Common myeloid progenitor, CD34-positive (primary cell): ENCODE measurements around the gene DGUOK.

Source experiments
- CTCF ChIA-PET: fragments of 350-600 bp; sonication (Branson Sonifier 250); formaldehyde crosslinking; loops from one replicate; lab custom pipeline; 2021; ENCODE audit warnings: antibody characterized with exemption; lab: Charles Lee
- POLR2A ChIA-PET: fragments of 350-600 bp; sonication (Branson Sonifier 250); formaldehyde crosslinking; loops from one replicate; lab custom pipeline; 2021; ENCODE audit warnings: antibody characterized with exemption; lab: Charles Lee
- DNase-seq, 3 donors: peaks; one replicate each; pipeline versions ENCODE4 v3.0.0 to v3.0.0-alpha.2; 2013
- H3K27ac ChIP-seq, 2 experiments: 1 replicate in 1 of 2; 2 replicates in 1 of 2; pipeline ENCODE4 v1.7.0; 2013; ENCODE audit warnings: inconsistent platforms in 2 of 2, low read length in 2 of 2, mild to moderate bottlenecking in 2 of 2, low read depth in 1 of 2, moderate library complexity in 1 of 2; ENCODE audit not compliant: severe bottlenecking in 2 of 2, insufficient read depth in 1 of 2, poor library complexity in 1 of 2
- H3K27me3 ChIP-seq, 5 experiments: replicated peaks in 2 of 5; 1 replicate in 3 of 5; 2 replicates in 2 of 5; pipeline versions ENCODE4 v1.6.1 to v1.7.0; 2013; ENCODE audit warnings: low read length in 4 of 5, mild to moderate bottlenecking in 2 of 5, moderate library complexity in 2 of 5, inconsistent platforms in 1 of 5; ENCODE audit not compliant: insufficient read depth in 5 of 5, control insufficient read depth in 4 of 5
- H3K36me3 ChIP-seq, 4 experiments: 1 replicate in 2 of 4; 2 replicates in 2 of 4; pipeline versions ENCODE4 v1.6.1 to v1.7.0; 2013; ENCODE audit warnings: low read length in 3 of 4, control low read depth in 1 of 4, mild to moderate bottlenecking in 1 of 4; ENCODE audit not compliant: control insufficient read depth in 4 of 4, insufficient read depth in 4 of 4
- H3K4me1 ChIP-seq, 4 experiments: 1 replicate in 3 of 4; 2 replicates in 1 of 4; pipeline versions ENCODE4 v1.6.1 to v1.7.1; 2013; ENCODE audit warnings: low read length in 3 of 4, mild to moderate bottlenecking in 3 of 4, control low read depth in 1 of 4, inconsistent platforms in 1 of 4, moderate library complexity in 1 of 4; ENCODE audit not compliant: control insufficient read depth in 4 of 4, insufficient read depth in 4 of 4; ENCODE audit errors: control extremely low read depth in 1 of 4
- H3K4me3 ChIP-seq, 7 experiments: 1 replicate in 4 of 7; 2 replicates in 3 of 7; pipeline versions ENCODE4 v1.5.1 to v1.7.0; 2013; ENCODE audit warnings: mild to moderate bottlenecking in 7 of 7, low read length in 6 of 7, moderate library complexity in 6 of 7, inconsistent platforms in 2 of 7, low read depth in 2 of 7, control low read depth in 1 of 7; ENCODE audit not compliant: insufficient read depth in 4 of 7, control insufficient read depth in 1 of 7; ENCODE audit errors: extremely low read depth in 1 of 7
- H3K9me3 ChIP-seq, 5 experiments: 1 replicate in 4 of 5; 2 replicates in 1 of 5; pipeline versions ENCODE4 v1.6.1 to v1.7.1; 2013; ENCODE audit warnings: low read length in 4 of 5, mild to moderate bottlenecking in 2 of 5, inconsistent platforms in 1 of 5, low read depth in 1 of 5, moderate library complexity in 1 of 5; ENCODE audit not compliant: control insufficient read depth in 4 of 5, insufficient read depth in 2 of 5; ENCODE audit errors: control extremely low read depth in 1 of 5
- WGBS: methylation state at CpG from one replicate; pipeline ENCODE4 v1.1.5; 2013; ENCODE audit not compliant: insufficient coverage; 5-methylcytosine and 5-hydroxymethylcytosine counted together

Gene DGUOK

DNA sequence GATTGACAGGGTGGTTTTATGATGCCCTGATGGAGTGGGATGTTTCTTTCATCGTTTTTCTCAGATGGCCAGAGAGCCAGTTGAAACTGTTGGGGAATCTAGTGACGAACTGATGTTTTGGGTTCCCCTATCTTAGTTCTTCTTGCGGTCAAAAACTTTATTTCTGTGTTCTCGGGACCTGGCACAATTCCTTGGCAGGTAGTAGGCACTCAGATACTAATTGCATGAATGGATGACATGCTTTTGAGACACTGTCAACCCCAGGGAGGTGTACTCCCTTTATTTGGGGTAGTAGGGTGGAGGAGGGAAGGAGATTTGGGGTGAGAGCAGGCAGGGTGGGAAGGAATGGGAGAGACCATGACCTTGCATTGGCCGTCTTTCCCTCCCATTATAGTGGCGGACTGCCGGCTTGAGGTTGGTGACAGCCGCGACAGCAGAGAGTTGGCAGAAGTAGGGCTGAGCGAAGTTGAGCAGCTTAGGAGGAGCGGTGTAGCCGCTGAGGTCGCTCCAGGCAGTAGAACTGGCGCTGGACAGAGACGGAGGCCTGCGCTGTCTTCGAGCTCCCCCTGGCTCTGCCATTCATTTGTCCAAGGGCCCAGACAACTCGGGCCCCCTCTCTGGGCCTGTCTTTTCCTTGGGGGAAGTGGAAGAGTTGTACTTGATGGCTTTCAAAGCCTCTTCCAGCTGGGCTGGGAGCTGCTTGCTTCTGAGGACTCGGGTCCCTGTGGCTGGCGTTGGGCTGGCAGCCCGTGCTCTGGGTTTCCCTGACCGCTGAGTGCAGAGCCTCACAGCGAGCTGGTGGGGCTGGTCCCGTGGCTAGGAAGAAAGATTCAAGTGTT lies 60.6 kb downstream of the DGUOK start:
- DNase-seq: peak; percentile 43 to 71 (median 67)
- H3K36me3 ChIP-seq: peaks cover 0 to 47% (median 11%) of the 10 kb centered on the region in 4 experiments
- H3K27ac ChIP-seq: no peak overlapping the region
- H3K4me1 ChIP-seq: peaks cover 17 to 61% (median 47%) of the 10 kb centered on the region in 4 experiments
- H3K27me3 ChIP-seq: no peaks in the 10 kb centered on the region
- 43% methylated on average over 19 of the region's 24 CpGs for WGBS
- H3K9me3 ChIP-seq: no peaks in the 10 kb centered on the region
- H3K4me3 ChIP-seq: peak overlapping the region in 6 of 7 experiments; percentile 29 to 66 (median 56)
- ChIA-PET CTCF (interaction anchor here (0.9 to 4.0 kb wide), 23 partner anchors 8 to 163 kb away, joined by 3 to 27 read pairs (median 4); no protein-coding TSS in a partner anchor), POLR2A (interaction anchor here (1.2 kb wide), 1 partner anchor 39 kb away, joined by 3 read pairs; no protein-coding TSS in a partner anchor)

DNA sequence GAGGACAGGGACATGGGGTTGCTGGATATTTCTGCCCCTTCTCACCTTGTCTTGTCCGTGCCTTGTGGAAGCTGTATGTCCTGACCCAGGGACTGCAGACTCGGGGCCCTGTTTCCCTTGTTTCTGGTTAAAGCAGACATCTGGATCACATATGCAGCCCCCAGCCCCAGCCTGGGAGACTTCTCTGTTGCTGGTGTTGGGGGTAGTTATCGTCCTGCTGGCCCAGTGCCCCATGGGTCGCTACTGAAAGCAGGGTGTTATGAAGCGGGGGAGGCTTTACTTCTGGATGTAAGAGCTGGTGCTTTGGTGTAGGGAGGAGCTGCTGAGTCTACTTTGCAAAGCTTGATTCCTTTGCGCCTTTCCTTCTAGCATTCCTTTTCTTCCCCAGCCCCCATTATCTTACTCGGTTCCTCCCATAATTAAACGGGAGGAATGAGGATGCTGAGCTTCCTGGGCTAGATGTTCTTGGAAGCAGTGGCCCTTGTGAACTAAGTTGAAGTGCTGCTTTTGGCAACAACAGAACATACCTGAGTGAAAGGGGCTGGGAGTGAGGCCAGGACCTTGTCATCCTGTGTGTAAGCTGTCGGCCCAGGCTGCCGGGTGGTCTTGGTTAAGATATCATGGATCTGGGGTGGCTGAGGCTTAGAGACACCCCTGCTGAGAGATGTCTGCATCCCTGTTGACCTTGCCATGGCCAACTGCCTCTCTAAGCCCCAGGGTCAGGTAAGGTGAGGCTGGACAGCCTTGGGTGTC lies 61.4 kb downstream of the DGUOK start:
- CTCF ChIA-PET: interaction anchor here (0.8 to 4.0 kb wide), 22 partner anchors 9 to 164 kb away, joined by 3 to 27 read pairs (median 4); no protein-coding TSS in a partner anchor
- peaks cover 0 to 50% (median 13%) of the 10 kb centered on the region in 4 experiments for H3K36me3 ChIP-seq
- POLR2A ChIA-PET: no interaction called here
- H3K27me3 ChIP-seq: no peaks in the 10 kb centered on the region
- no peaks in the 10 kb centered on the region for H3K9me3 ChIP-seq
- peaks cover 12 to 55% (median 46%) of the 10 kb centered on the region in 4 experiments for H3K4me1 ChIP-seq
- peak overlapping the region in 6 of 7 experiments; percentile 29 to 66 (median 50) for H3K4me3 ChIP-seq
- H3K27ac ChIP-seq: no peak overlapping the region
- DNase-seq: no peak
- 94% methylated on average over 5 of the region's 10 CpGs for WGBS

DNA sequence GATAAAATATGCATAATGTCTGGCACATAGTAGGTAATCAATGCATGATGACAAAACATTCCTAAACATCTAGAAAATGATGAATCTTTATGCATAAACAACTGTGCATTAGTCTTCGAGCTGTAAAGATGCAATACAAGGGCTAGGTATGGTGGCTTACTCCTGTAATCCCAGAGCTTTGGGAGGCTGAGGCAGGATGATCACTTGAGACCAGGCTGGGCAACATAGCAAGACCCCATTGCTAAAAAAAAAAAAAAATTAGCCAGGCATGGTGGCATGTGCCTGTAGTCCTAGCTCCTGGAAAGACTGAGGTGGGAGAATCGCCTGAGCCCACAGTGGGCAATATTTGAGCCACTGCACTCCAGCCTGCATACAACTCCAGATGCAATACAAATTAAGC lies 63.3 kb downstream of the DGUOK start:
- WGBS: 100% methylated on average over 1 of the region's 2 CpGs

DNA sequence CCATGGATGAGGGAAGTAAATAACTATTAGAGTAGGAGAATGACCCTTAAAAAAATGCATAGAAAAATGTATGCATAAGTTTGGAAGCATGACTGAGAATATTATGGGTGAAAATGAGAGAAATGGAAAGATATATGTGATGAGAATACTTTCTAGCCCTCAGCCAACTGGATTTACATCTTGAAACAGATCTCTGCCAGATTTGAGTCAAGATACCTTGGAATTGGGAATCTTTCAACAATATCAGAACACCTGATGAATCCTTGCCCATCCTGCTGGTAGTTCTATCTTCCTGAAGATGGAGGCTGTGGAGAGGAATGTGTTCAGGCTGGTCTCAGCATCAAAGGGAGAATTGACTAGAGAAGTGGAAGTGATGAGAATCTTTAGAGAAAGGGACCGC lies 63.9 kb downstream of the DGUOK start:
- H3K4me3 ChIP-seq: no peak overlapping the region
- no peaks in the 10 kb centered on the region for H3K27me3 ChIP-seq
- H3K4me1 ChIP-seq: peaks cover 10 to 48% (median 31%) of the 10 kb centered on the region in 4 experiments
- ChIA-PET CTCF (no interaction called here), POLR2A (no interaction called here)
- DNase-seq: no peak
- no peaks in the 10 kb centered on the region for H3K9me3 ChIP-seq
- H3K36me3 ChIP-seq: peaks cover 0 to 54% (median 14%) of the 10 kb centered on the region in 4 experiments
- 100% methylated on average over 1 of the region's 1 CpG for WGBS
- no peak overlapping the region for H3K27ac ChIP-seq

More for the DNA sequence above, 63.3 kb downstream of the DGUOK start:
- Histone ChIP-seq H3K4me3 (no peak overlapping the region), H3K9me3 (no peaks in the 10 kb centered on the region), H3K36me3 (peaks cover 0 to 52% (median 14%) of the 10 kb centered on the region in 4 experiments), H3K27me3 (no peaks in the 10 kb centered on the region), H3K4me1 (peaks cover 10 to 49% (median 31%) of the 10 kb centered on the region in 4 experiments), H3K27ac (no peak overlapping the region)
- POLR2A ChIA-PET: interaction anchor here (0.6 kb wide), 1 partner anchor 18 kb away, joined by 3 read pairs; no protein-coding TSS in a partner anchor
- no peak for DNase-seq
- CTCF ChIA-PET: interaction anchor here (3.9 kb wide), 1 partner anchor 52 kb away, joined by 27 read pairs; no protein-coding TSS in a partner anchor

DNA sequence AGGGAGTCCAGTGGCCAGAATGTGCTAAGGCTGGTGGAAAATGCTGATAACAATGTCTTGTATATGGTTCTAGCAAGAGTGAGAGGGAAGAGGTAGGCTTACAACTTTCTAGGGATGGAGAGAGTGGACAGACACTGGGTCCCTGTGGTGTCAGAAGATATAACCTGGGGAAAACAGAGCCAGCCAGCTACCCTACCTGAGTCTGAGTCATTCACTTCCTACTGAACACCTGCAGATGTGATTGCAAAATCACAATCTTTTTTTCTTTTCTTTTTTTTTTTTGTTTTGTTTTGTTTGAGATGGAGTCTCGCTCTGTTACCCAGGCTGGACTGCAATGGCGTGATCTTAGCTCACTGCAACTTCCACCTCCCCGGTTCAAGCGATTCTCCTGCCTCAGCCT lies 65.4 kb downstream of the DGUOK start:
- H3K9me3 ChIP-seq: no peaks in the 10 kb centered on the region
- CTCF ChIA-PET: interaction anchor here (0.7 kb wide), 1 partner anchor 1207 kb away, joined by 3 read pairs; the partner anchor contains the start of gene TACR1
- no peak for DNase-seq
- no CpG with 5 or more reads among the region's 4 CpGs for WGBS
- H3K4me1 ChIP-seq: peaks cover 3 to 37% (median 18%) of the 10 kb centered on the region in 4 experiments
- POLR2A ChIA-PET: no interaction called here
- no peak overlapping the region for H3K27ac ChIP-seq
- no peak overlapping the region for H3K4me3 ChIP-seq
- no peaks in the 10 kb centered on the region for H3K27me3 ChIP-seq
- peaks cover 0 to 55% (median 11%) of the 10 kb centered on the region in 4 experiments for H3K36me3 ChIP-seq

DNA sequence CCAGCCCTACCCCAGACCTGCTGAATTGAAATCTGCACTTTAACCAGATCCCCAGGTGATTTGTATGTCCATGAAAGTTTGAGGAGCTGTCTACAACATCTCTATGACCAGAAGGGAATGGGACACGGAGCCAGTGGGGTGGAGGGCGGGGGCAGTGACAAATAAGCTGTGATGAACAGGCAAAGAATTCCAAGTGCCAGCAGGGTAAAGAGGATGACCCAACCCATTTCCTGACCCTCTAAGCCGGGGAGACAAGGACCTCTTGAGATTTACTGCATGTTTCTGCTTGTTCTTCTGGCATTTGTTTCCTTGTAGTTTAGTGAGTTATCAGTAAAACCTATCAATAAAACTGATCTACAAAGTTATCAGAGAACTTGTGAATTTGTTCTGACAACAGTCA lies 66.7 kb downstream of the DGUOK start:
- Histone ChIP-seq H3K4me1 (peaks cover 0 to 28% (median 5%) of the 10 kb centered on the region in 4 experiments), H3K36me3 (peaks cover 0 to 54% (median 13%) of the 10 kb centered on the region in 4 experiments), H3K27me3 (no peaks in the 10 kb centered on the region), H3K27ac (no peak overlapping the region), H3K4me3 (no peak overlapping the region), H3K9me3 (no peaks in the 10 kb centered on the region)
- ChIA-PET CTCF (interaction anchor here (1.0 to 1.6 kb wide), 3 partner anchors 9 to 154 kb away, joined by 3 to 4 read pairs (median 4); no protein-coding TSS in a partner anchor), POLR2A (no interaction called here)
- WGBS: 100% methylated on average over 2 of the region's 3 CpGs
- DNase-seq: no peak
